ENCODE data around the gene PCBD1. TPM values are rescaled to one million over a fixed set of nuclear protein-coding genes. Genes with fewer than 3 reads are reported as not detected.
"Not testable (repeated sequence)": the region's sequence is repeated elsewhere in the genome, so short reads cannot be mapped to it uniquely, and the experiment has no call there.

The PCBD1 gene
- total and polyA plus RNA-seq, 2 donors from 2014 or later: 90.1 to 371 TPM

- FAIRE-seq (no peak), DNase-seq (no peak)
- no peaks in the 10 kb centered on the region for H3K27me3 ChIP-seq (ENCODE audit: control insufficient read depth, insufficient read depth, low read length)
- intact Hi-C loops (cut with DNase I): no loop called here
- H3K4me1 ChIP-seq (ENCODE audit: control insufficient read depth in 2 of 3, insufficient read depth in 2 of 3, low read depth in 1 of 3, low read length in 3 of 3): no peaks in the 10 kb centered on the region
- H3K27ac ChIP-seq (ENCODE audit: low read depth in 2 of 2, low read length in 2 of 2): no peak overlapping the region
- H3K9ac ChIP-seq (ENCODE audit: low read length in 3 of 3): no peak overlapping the region
- no peaks in the 10 kb centered on the region for H3K9me3 ChIP-seq (ENCODE audit: control insufficient read depth in 2 of 3, insufficient read depth in 1 of 3, low read length in 3 of 3)
- H3K36me3 ChIP-seq (ENCODE audit: control insufficient read depth in 2 of 3, insufficient read depth in 3 of 3, low read length in 3 of 3): peaks cover 2 to 11% (median 8%) of the 10 kb centered on the region in 3 donors
- no peak overlapping the region for H3K4me3 ChIP-seq (ENCODE audit: low read length in 3 of 3)
- TF ChIP-seq CTCF (IDR thresholded peaks at IDR 0.05; ENCODE audit: borderline replicate concordance, extremely low read depth, insufficient read depth): no peak
These were observed 21.9 kb downstream of the PCBD1 start for GRCh38 chr10:70866424-70866823.

GRCh38 chr10:70864935-70865334 is 23.4 kb downstream of the PCBD1 start:
- intact Hi-C loops (cut with DNase I): no loop called here
- no peak for DNase-seq

GRCh38 chr10:70863470-70864160 is 24.8 kb downstream of the PCBD1 start:
- Histone ChIP-seq H3K27me3 (ENCODE audit: control insufficient read depth, insufficient read depth, low read length) (no peaks in the 10 kb centered on the region), H3K27ac (ENCODE audit: low read depth in 2 of 2, low read length in 2 of 2) (no peak overlapping the region), H3K9me3 (ENCODE audit: control insufficient read depth in 2 of 3, insufficient read depth in 1 of 3, low read length in 3 of 3) (no peaks in the 10 kb centered on the region), H3K9ac (ENCODE audit: low read length in 3 of 3) (no peak overlapping the region), H3K36me3 (ENCODE audit: control insufficient read depth in 2 of 3, insufficient read depth in 3 of 3, low read length in 3 of 3) (peaks cover 7 to 21% (median 8%) of the 10 kb centered on the region in 3 donors), H3K4me1 (ENCODE audit: control insufficient read depth in 2 of 3, insufficient read depth in 2 of 3, low read depth in 1 of 3, low read length in 3 of 3) (no peaks in the 10 kb centered on the region), H3K4me3 (ENCODE audit: low read length in 3 of 3) (no peak overlapping the region)
- FAIRE-seq (no peak), DNase-seq (no peak)
- intact Hi-C loops (cut with DNase I): no loop called here
- TF ChIP-seq CTCF (IDR thresholded peaks at IDR 0.05; ENCODE audit: borderline replicate concordance, extremely low read depth, insufficient read depth): no peak

More at GRCh38 chr10:70864935-70865334, 23.4 kb downstream of the PCBD1 start:
- Histone ChIP-seq H3K4me1 (ENCODE audit: control insufficient read depth in 2 of 3, insufficient read depth in 2 of 3, low read depth in 1 of 3, low read length in 3 of 3) (no peaks in the 10 kb centered on the region), H3K4me3 (ENCODE audit: low read length in 3 of 3) (no peak overlapping the region), H3K9ac (ENCODE audit: low read length in 3 of 3) (no peak overlapping the region), H3K36me3 (ENCODE audit: control insufficient read depth in 2 of 3, insufficient read depth in 3 of 3, low read length in 3 of 3) (peaks cover 2 to 20% (median 7%) of the 10 kb centered on the region in 3 donors), H3K9me3 (ENCODE audit: control insufficient read depth in 2 of 3, insufficient read depth in 1 of 3, low read length in 3 of 3) (no peaks in the 10 kb centered on the region), H3K27ac (ENCODE audit: low read depth in 2 of 2, low read length in 2 of 2) (no peak overlapping the region), H3K27me3 (ENCODE audit: control insufficient read depth, insufficient read depth, low read length) (no peaks in the 10 kb centered on the region)
- TF ChIP-seq CTCF (IDR thresholded peaks at IDR 0.05; ENCODE audit: borderline replicate concordance, extremely low read depth, insufficient read depth): no peak
- FAIRE-seq: no peak

- H3K9me3 ChIP-seq (ENCODE audit: control insufficient read depth in 2 of 3, insufficient read depth in 1 of 3, low read length in 3 of 3); H3K4me1 ChIP-seq (ENCODE audit: control insufficient read depth in 2 of 3, insufficient read depth in 2 of 3, low read depth in 1 of 3, low read length in 3 of 3); DNase-seq; H3K27me3 ChIP-seq (ENCODE audit: control insufficient read depth, insufficient read depth, low read length); FAIRE-seq; H3K4me3 ChIP-seq (ENCODE audit: low read length in 3 of 3); intact Hi-C loops (cut with DNase I); H3K27ac ChIP-seq (ENCODE audit: low read depth in 2 of 2, low read length in 2 of 2); H3K9ac ChIP-seq (ENCODE audit: low read length in 3 of 3): not testable (repeated sequence)
- peaks cover 7 to 25% (median 9%) of the 10 kb centered on the region in 3 donors for H3K36me3 ChIP-seq (ENCODE audit: control insufficient read depth in 2 of 3, insufficient read depth in 3 of 3, low read length in 3 of 3)
These were observed 26.7 kb downstream of the PCBD1 start for GRCh38 chr10:70861495-70862197.
